Endothelial cell of umbilical vein (primary cell): ENCODE measurements around the gene EBI3. TPM values are rescaled to one million over a fixed set of nuclear protein-coding genes. Genes with fewer than 3 reads are reported as not detected.
"Not testable (repeated sequence)": the region's sequence is repeated elsewhere in the genome, so short reads cannot be mapped to it uniquely, and the experiment has no call there.

ENCODE experiments used
- BruUV-seq: library from RNA; stranded (reverse); fragments of 400-500 nt; replicated peaks from 2 replicates; lab custom pipeline; 2021; lab: Mats Ljungman, UMichigan
- CTCF ChIA-PET: fragments of 300-600, 350-600 bp; sonication (Branson Sonifier 250); formaldehyde crosslinking; loops from one replicate; lab custom pipeline; 2021; ENCODE audit warnings: antibody characterized with exemption, inconsistent platforms; lab: Charles Lee
- POLR2A ChIA-PET: fragments of 300-600, 350-600 bp; sonication (Branson Sonifier 250); formaldehyde crosslinking; loops from one replicate; lab custom pipeline; 2021; ENCODE audit warnings: antibody characterized with exemption, inconsistent platforms; lab: Charles Lee
- DNase-seq: peaks from one replicate; pipeline ENCODE4 v3.0.0-alpha.2; 2011; ENCODE audit warnings: low read depth, low spot score
- FAIRE-seq: peaks from 2 replicates; lab custom pipeline; 2011; peaks lifted over from hg19 to GRCh38; lab: Jason Lieb, UNC
- H2AFZ ChIP-seq: 2 replicates; pipeline ENCODE4 v1.6.0; 2012; ENCODE audit warnings: low read depth, low read length, control low read depth, inconsistent platforms
- H3K27ac ChIP-seq: 2 replicates; pipeline ENCODE4 v1.5.1; 2011; ENCODE audit warnings: low read depth, mild to moderate bottlenecking, control low read depth, low read length, moderate library complexity; ENCODE audit not compliant: insufficient read depth
- H3K27me3 ChIP-seq, 2 experiments: 2 replicates each; pipeline versions ENCODE4 v1.6.0 to v1.6.1; 2011; ENCODE audit warnings: low read length in 2 of 2, mixed read lengths in 1 of 2; ENCODE audit not compliant: control insufficient read depth in 2 of 2, insufficient read depth in 2 of 2
- H3K36me3 ChIP-seq, 2 experiments: 2 replicates in 1 of 2; 3 replicates in 1 of 2; pipeline ENCODE4 v1.5.1; 2011; ENCODE audit warnings: low read length in 2 of 2, mild to moderate bottlenecking in 1 of 2, moderate library complexity in 1 of 2; ENCODE audit not compliant: control insufficient read depth in 2 of 2, insufficient read depth in 2 of 2; ENCODE audit errors: extremely low read depth in 1 of 2
- H3K4me1 ChIP-seq: 3 replicates; pipeline ENCODE4 v1.5.1; 2011; ENCODE audit warnings: mild to moderate bottlenecking, low read length; ENCODE audit not compliant: control insufficient read depth, insufficient read depth; ENCODE audit errors: extremely low read depth
- H3K4me2 ChIP-seq: 2 replicates; pipeline ENCODE4 v1.6.1; 2011; ENCODE audit warnings: low read length, control low read depth, mixed read lengths; ENCODE audit not compliant: insufficient read depth
- H3K4me3 ChIP-seq, 3 experiments: fragments of 200-600 bp in 1 of 3; sonication (generic), shearing (Covaris generic) in 1 of 3; replicated peaks in 1 of 3; 2 replicates each; pipeline ENCODE4 v1.5.1; 2011 to 2016; ENCODE audit warnings: control low read depth in 3 of 3, low read length in 3 of 3, mild to moderate bottlenecking in 2 of 3, inconsistent platforms in 1 of 3, low read depth in 1 of 3, moderate library complexity in 1 of 3; ENCODE audit not compliant: insufficient read depth in 1 of 3
- H3K79me2 ChIP-seq: 2 replicates; pipeline ENCODE4 v1.6.0; 2012; ENCODE audit warnings: low read length, inconsistent platforms; ENCODE audit not compliant: control insufficient read depth, insufficient read depth
- H3K9ac ChIP-seq: replicated peaks from 2 replicates; pipeline ENCODE3; 2011; ENCODE audit warnings: low read length, control low read depth; ENCODE audit not compliant: insufficient read depth; ENCODE audit errors: extremely low read depth
- H3K9me1 ChIP-seq: replicated peaks from 3 replicates; pipeline ENCODE4 v1.6.0; 2011; ENCODE audit warnings: mild to moderate bottlenecking, low read length; ENCODE audit not compliant: control insufficient read depth, insufficient read depth; ENCODE audit errors: extremely low read depth
- H3K9me3 ChIP-seq: replicated peaks from 2 replicates; pipeline ENCODE4 v1.5.1; 2012; ENCODE audit warnings: low read length, inconsistent platforms; ENCODE audit not compliant: control insufficient read depth, insufficient read depth
- H4K20me1 ChIP-seq: replicated peaks from 2 replicates; pipeline ENCODE3; 2011; ENCODE audit warnings: mild to moderate bottlenecking, low read length; ENCODE audit not compliant: control insufficient read depth, insufficient read depth; ENCODE audit errors: extremely low read depth
- EZH2 ChIP-seq: IDR thresholded peaks from 2 replicates; pipeline ENCODE4 v1.6.1; 2012; ENCODE audit warnings: borderline replicate concordance, low read depth, mild to moderate bottlenecking, moderate library complexity, low read length, inconsistent platforms; ENCODE audit not compliant: severe bottlenecking
- FOS ChIP-seq: IDR thresholded peaks from 2 replicates; pipeline ENCODE4 v1.6.1; 2011; ENCODE audit warnings: mild to moderate bottlenecking, low read length, moderate library complexity, borderline replicate concordance; ENCODE audit not compliant: insufficient read depth
- GATA2 ChIP-seq: IDR thresholded peaks from 2 replicates; pipeline ENCODE4 v1.7.0; 2011; ENCODE audit warnings: low read depth, mild to moderate bottlenecking, moderate library complexity, mixed read lengths, low read length; ENCODE audit not compliant: insufficient read length, insufficient read depth
- JUN ChIP-seq: IDR thresholded peaks from 2 replicates; pipeline ENCODE4 v1.6.1; 2011; ENCODE audit warnings: borderline replicate concordance, low read depth; ENCODE audit not compliant: insufficient read length, insufficient read depth
- MAX ChIP-seq: IDR thresholded peaks from 2 replicates; pipeline ENCODE4 v1.6.1; 2011; ENCODE audit not compliant: insufficient read depth, insufficient read length
- MYC ChIP-seq: IDR thresholded peaks from one replicate; pipeline ENCODE4 v1.6.1; 2011; ENCODE audit warnings: mild to moderate bottlenecking, low read depth, low read length
- POLR2A ChIP-seq: IDR thresholded peaks from 2 replicates; pipeline ENCODE4 v1.6.1; 2012; ENCODE audit warnings: low read depth, mild to moderate bottlenecking, control low read depth, low read length
- POLR2AphosphoS5 ChIP-seq: IDR thresholded peaks from 2 replicates; pipeline ENCODE4 v1.6.1; 2012; ENCODE audit warnings: low read depth, mild to moderate bottlenecking, control low read depth, low read length, moderate library complexity; ENCODE audit not compliant: insufficient read depth
- dilution Hi-C: fragments of 300-500 bp; cut with MboI; formaldehyde crosslinking; loops from one replicate; pipeline ENCODE4 v1.15.0; 2019; ENCODE audit warnings: low sequenced_read_pairs; ENCODE audit not compliant: extremely low pct_ligation_motif_present
- intact Hi-C: fragments of 100-400 bp; cut with micrococcal nuclease; formaldehyde crosslinking; loops from one replicate; pipeline ENCODE4 v1.10.0; 2022
- polyA plus RNA-seq, 4 experiments: library from polyadenylated mRNA; depleted of rRNA in 3 of 4; stranded (reverse) in 3 of 4; unstranded in 1 of 4; fragments of >200 nt; gene quantifications; 2 replicates each; pipeline versions ENCODE4 v1.2.1 to v1.2.3, GENCODE V29; 2011 to 2012; ENCODE audit warnings: missing spikeins in 1 of 4
- total RNA-seq: library from RNA; stranded (reverse); gene quantifications from 2 replicates; pipeline ENCODE4 v1.2.3, GENCODE V29; 2021
- TF ChIP-seq, protein P1 (sequence below), 2 donors: IDR thresholded peaks; 1 replicate in 1 of 2; 2 replicates in 1 of 2; pipeline ENCODE4 v1.5.1; 2011; ENCODE audit warnings: low read length in 2 of 2, mild to moderate bottlenecking in 2 of 2, moderate library complexity in 2 of 2, control low read depth in 1 of 2, inconsistent platforms in 1 of 2, low read depth in 1 of 2; ENCODE audit not compliant: insufficient read depth in 1 of 2; ENCODE audit errors: extremely low read depth in 1 of 2

Gene EBI3
- total and polyA plus RNA-seq, 2 donors (not counting 3 experiments of a cell fraction or from before 2014, with no cell fraction given) = 0.29 to 1.0 TPM

DNA sequence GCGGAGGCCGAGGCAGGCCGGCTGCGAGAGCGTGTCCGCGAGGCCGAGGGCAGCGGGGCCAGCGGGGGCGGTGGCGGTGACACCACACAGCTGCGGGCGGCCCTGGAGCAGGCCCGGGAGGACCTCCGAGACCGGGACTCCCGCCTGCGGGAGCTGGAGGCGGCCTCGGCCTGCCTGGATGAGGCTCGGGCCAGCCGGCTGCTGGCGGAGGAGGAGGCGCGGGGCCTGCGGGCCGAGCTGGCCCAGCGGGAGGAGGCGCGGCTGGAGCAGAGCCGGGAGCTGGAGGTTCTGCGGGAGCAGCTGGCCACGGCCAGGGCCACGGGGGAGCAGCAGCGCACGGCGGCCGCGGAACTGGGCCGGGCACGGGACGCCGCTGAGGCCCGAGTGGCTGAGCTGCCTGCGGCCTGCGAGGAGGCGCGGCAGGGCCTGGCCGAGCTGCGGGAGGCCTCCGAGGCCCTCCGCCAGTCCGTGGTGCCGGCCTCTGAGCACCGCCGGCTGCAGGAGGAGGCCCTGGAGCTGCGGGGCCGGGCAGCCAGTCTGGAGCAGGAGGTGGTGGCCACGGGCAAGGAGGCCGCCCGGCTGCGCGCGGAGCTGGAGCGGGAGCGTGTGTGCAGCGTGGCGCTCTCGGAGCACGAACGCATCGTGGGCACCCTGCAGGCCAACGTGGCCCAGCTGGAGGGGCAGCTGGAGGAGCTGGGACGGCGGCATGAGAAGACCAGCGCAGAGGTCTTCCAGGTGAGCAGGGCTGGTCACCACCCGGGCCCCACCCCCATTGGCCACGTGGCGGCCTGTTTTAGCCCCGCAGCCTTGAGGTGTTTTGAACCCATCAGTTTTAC lies 11.7 kb upstream of the EBI3 start:
- no peaks in the 10 kb centered on the region for H3K36me3 ChIP-seq
- no peak overlapping the region for H3K4me3 ChIP-seq
- no peaks in the 10 kb centered on the region for H3K9me1 ChIP-seq
- H4K20me1 ChIP-seq = no peaks in the 10 kb centered on the region
- no TSS peak for BruUV-seq
- ChIA-PET CTCF (interaction anchor here (1.8 kb wide), 1 partner anchor 78 kb away, joined by 5 read pairs; no protein-coding TSS in a partner anchor), POLR2A (no interaction called here)
- dilution Hi-C loops (no loop called here), intact Hi-C loops (no loop called here)
- H3K9me3 ChIP-seq = no peaks in the 10 kb centered on the region
- H3K4me1 ChIP-seq = no peaks in the 10 kb centered on the region
- no peak overlapping the region for H3K4me2 ChIP-seq
- FAIRE-seq (no peak), DNase-seq (no peak)
- no peak overlapping the region for H3K27ac ChIP-seq
- H3K9ac ChIP-seq = no peak overlapping the region
- H2AFZ ChIP-seq = no peak overlapping the region
- no peaks in the 10 kb centered on the region for H3K27me3 ChIP-seq
- TF ChIP-seq JUN = no peak
- no peak for TF ChIP-seq POLR2AphosphoS5
- TF ChIP-seq, protein P1, sequence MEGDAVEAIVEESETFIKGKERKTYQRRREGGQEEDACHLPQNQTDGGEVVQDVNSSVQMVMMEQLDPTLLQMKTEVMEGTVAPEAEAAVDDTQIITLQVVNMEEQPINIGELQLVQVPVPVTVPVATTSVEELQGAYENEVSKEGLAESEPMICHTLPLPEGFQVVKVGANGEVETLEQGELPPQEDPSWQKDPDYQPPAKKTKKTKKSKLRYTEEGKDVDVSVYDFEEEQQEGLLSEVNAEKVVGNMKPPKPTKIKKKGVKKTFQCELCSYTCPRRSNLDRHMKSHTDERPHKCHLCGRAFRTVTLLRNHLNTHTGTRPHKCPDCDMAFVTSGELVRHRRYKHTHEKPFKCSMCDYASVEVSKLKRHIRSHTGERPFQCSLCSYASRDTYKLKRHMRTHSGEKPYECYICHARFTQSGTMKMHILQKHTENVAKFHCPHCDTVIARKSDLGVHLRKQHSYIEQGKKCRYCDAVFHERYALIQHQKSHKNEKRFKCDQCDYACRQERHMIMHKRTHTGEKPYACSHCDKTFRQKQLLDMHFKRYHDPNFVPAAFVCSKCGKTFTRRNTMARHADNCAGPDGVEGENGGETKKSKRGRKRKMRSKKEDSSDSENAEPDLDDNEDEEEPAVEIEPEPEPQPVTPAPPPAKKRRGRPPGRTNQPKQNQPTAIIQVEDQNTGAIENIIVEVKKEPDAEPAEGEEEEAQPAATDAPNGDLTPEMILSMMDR (IDR thresholded peaks at IDR 0.05; ENCODE audit: extremely low read depth in 1 of 2, insufficient read depth in 1 of 2, low read depth in 1 of 2, low read length in 2 of 2) = no peak
- TF ChIP-seq MAX = no peak
- TF ChIP-seq MYC = no peak
- TF ChIP-seq GATA2 = no peak
- no peak for TF ChIP-seq POLR2A
- TF ChIP-seq EZH2 = no peak
- no peak for TF ChIP-seq FOS
- H3K79me2 ChIP-seq = no peaks in the 10 kb centered on the region

DNA sequence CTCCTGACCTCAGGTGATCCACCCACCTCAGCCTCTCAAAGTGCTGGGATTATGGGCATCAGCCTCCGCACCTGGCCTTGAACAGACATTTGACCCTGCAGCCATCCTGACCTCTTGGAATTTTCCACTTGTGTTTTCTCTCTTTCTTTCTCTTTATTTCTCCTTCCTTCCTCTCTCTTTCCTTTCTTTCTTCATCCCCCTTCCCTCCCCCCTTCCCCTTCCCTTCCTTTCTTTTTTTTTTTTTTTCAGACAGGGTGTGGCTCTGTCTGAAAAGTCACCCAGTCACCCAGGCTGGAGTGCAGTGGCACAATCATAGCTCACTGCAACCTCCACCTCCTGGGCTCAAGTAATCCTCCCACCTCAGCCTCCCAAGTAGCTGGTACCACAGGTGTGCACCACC lies 10.8 kb upstream of the EBI3 start:
- CTCF ChIA-PET = interaction anchor here (0.7 to 2.3 kb wide), 3 partner anchors 10 to 196 kb away, joined by 4 to 5 read pairs (median 5); no protein-coding TSS in a partner anchor
- H3K36me3 ChIP-seq, POLR2A ChIA-PET, H3K4me2 ChIP-seq, FAIRE-seq, intact Hi-C loops, BruUV-seq, H3K27ac ChIP-seq, H3K4me1 ChIP-seq, H3K9me3 ChIP-seq, H3K79me2 ChIP-seq, H3K9me1 ChIP-seq, H3K27me3 ChIP-seq, H3K4me3 ChIP-seq, dilution Hi-C loops, H2AFZ ChIP-seq, DNase-seq, H4K20me1 ChIP-seq, H3K9ac ChIP-seq: not testable (repeated sequence)
